Mucosa of descending colon (tissue), 3 donors: ENCODE results near the gene ADAM23. TPM values are rescaled to one million over a fixed set of nuclear protein-coding genes. Genes with fewer than 3 reads are reported as not detected.

ENCODE experiments used
- ATAC-seq: fragments of 200-7000 bp; cut with Tn5 transposase; one replicate; pipeline ENCODE4 v1.9.1; 2020; ENCODE audit warnings: mild to moderate bottlenecking, moderate library complexity
- DNase-seq, 3 donors: peaks; one replicate each; pipeline ENCODE4 v3.0.0-alpha.2; 2020
- H3K36me3 ChIP-seq: fragments of 200-600 bp; one replicate; pipeline ENCODE4 v1.8.0; 2021; ENCODE audit warnings: low read depth, mild to moderate bottlenecking
- H3K4me1 ChIP-seq: fragments of 200-600 bp; one replicate; pipeline ENCODE4 v1.8.0; 2021; ENCODE audit warnings: low read depth, mild to moderate bottlenecking
- H3K4me3 ChIP-seq: fragments of 200-600 bp; one replicate; pipeline ENCODE4 v1.8.0; 2021; ENCODE audit warnings: mild to moderate bottlenecking
- H3K9me3 ChIP-seq: fragments of 200-600 bp; one replicate; pipeline ENCODE4 v1.8.0; 2021; ENCODE audit warnings: mild to moderate bottlenecking
- intact Hi-C, 2 donors: fragments of 100-400 bp; cut with DNase I in 1 of 2; cut with micrococcal nuclease in 1 of 2; formaldehyde crosslinking; loops; one replicate each; pipeline versions ENCODE4 v1.11.0 to v1.11.1; 2022; cut with DNase I, micrococcal nuclease
- total RNA-seq, 3 donors: library from RNA; stranded (reverse); fragmentation: NEBNext Ultra II Directional in 2 of 3; extraction: Animal tissue kit (Norgen Biotek cat#: 25700) in 2 of 3; gene quantifications; one replicate each; pipeline versions ENCODE4 v1.2.1 to v1.2.4, GENCODE V29; 2021 to 2023
- TF ChIP-seq, protein P1 (sequence below): fragments of 200-600 bp; IDR thresholded peaks from one replicate; pipeline ENCODE4 v1.8.0; 2022; ENCODE audit warnings: antibody characterized with exemption, mild to moderate bottlenecking
- donor health status: DM: no; HTN: no; CAD: no; lungs with moderate emphysema.
- donor health status: DM: no; HTN: no; CAD: no.
- donor health status: DM: no; HTN: yes; CAD: no.

Gene ADAM23
- total RNA-seq, 3 donors from 2014 or later: 1.2 to 2.7 (median 1.4) TPM

DNA sequence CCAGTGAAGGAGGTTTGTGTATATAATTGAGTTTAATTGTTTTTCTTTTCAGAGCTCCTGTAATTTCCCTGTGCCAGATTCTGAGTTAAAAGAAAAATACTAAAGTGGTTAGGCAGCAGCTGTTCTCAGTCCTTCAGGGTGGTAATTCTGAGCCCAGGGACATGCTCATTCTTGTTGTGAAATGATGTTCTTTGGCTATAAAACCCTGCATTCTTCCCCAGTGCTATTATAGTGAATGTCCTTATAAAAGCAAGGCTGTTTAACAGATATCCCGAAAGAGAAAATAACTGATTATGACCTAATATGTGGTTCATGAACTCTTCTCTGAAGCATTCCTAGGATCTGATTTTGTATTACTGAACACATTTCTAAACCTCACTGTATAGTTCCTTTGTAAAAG lies 34.0 kb downstream of the ADAM23 start:
- intact Hi-C loops: no loop called here
- no peak for ATAC-seq
- Histone ChIP-seq H3K36me3 (no peaks in the 10 kb centered on the region), H3K9me3 (no peaks in the 10 kb centered on the region), H3K4me3 (no peak overlapping the region), H3K4me1 (no peaks in the 10 kb centered on the region)
- DNase-seq: no peak
- TF ChIP-seq, protein P1, sequence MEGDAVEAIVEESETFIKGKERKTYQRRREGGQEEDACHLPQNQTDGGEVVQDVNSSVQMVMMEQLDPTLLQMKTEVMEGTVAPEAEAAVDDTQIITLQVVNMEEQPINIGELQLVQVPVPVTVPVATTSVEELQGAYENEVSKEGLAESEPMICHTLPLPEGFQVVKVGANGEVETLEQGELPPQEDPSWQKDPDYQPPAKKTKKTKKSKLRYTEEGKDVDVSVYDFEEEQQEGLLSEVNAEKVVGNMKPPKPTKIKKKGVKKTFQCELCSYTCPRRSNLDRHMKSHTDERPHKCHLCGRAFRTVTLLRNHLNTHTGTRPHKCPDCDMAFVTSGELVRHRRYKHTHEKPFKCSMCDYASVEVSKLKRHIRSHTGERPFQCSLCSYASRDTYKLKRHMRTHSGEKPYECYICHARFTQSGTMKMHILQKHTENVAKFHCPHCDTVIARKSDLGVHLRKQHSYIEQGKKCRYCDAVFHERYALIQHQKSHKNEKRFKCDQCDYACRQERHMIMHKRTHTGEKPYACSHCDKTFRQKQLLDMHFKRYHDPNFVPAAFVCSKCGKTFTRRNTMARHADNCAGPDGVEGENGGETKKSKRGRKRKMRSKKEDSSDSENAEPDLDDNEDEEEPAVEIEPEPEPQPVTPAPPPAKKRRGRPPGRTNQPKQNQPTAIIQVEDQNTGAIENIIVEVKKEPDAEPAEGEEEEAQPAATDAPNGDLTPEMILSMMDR: no peak

- no peaks in the 10 kb centered on the region for H3K9me3 ChIP-seq
- ATAC-seq (no peak), DNase-seq (no peak)
- TF ChIP-seq, protein P1: no peak
- intact Hi-C loops: no loop called here
- no peaks in the 10 kb centered on the region for H3K4me1 ChIP-seq
- H3K4me3 ChIP-seq: no peak overlapping the region
- H3K36me3 ChIP-seq: no peaks in the 10 kb centered on the region
These were observed 35.0 kb downstream of the ADAM23 start for GRCh38 chr2:206478340-206478739.

DNA sequence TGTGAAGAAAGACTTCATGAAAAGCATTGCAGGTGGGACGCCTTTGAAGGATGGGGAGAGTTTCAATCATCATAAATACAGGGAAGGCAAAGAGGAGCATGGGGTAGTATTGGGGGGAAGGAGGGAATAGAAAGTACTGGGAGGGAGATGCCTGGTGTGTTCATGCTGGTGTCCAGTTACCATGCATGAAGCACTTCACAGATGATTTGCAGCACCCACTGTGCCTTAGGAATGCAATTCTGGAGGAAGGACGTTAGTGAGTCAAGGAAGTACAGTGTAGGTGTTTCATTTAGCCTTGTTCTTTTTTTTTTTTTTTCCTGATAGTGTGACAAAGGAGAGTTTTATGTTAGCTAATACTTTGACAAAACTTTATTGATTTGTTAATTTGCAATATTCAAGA lies 36.8 kb downstream of the ADAM23 start:
- H3K9me3 ChIP-seq: no peaks in the 10 kb centered on the region
- intact Hi-C loops: no loop called here
- ATAC-seq (no peak), DNase-seq (no peak)
- no peaks in the 10 kb centered on the region for H3K36me3 ChIP-seq
- TF ChIP-seq, protein P1: no peak
- no peak overlapping the region for H3K4me3 ChIP-seq
- no peaks in the 10 kb centered on the region for H3K4me1 ChIP-seq

GRCh38 chr2:206480620-206481019 lies 37.3 kb downstream of the ADAM23 start:
- intact Hi-C loops: no loop called here
- TF ChIP-seq, protein P1: no peak
- no peaks in the 10 kb centered on the region for H3K9me3 ChIP-seq
- no peak for ATAC-seq
- no peak for DNase-seq
- H3K4me1 ChIP-seq: no peaks in the 10 kb centered on the region
- no peak overlapping the region for H3K4me3 ChIP-seq
- H3K36me3 ChIP-seq: no peaks in the 10 kb centered on the region

- DNase-seq: no peak
- Histone ChIP-seq H3K36me3 (no peaks in the 10 kb centered on the region), H3K4me1 (no peaks in the 10 kb centered on the region), H3K4me3 (no peak overlapping the region), H3K9me3 (no peaks in the 10 kb centered on the region)
- intact Hi-C loops: no loop called here
- no peak for ATAC-seq
- TF ChIP-seq, protein P1: no peak
These were observed 37.7 kb downstream of the ADAM23 start for GRCh38 chr2:206481056-206481455.

DNA sequence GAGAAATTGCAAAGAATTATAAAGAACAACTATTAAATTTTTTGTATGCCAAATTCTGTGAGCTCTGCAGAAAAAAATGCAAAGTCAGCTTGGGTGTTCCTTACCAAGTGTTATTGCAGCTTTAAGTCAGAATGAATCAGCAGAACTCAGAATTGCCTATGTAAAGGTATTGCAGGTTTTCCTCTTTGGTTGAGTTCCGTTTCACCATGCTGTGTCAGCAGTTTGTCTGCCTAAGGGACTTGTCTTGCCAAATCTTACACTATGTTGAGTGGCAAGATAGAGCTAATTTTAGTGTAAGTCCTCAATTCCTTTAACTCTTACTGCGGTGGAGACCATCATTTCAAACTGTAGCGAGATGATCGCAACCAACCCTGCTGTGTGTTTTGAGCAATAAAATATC lies 38.8 kb downstream of the ADAM23 start:
- Histone ChIP-seq H3K9me3 (no peaks in the 10 kb centered on the region), H3K4me1 (no peaks in the 10 kb centered on the region), H3K36me3 (no peaks in the 10 kb centered on the region), H3K4me3 (no peak overlapping the region)
- TF ChIP-seq, protein P1: no peak
- ATAC-seq: no peak
- intact Hi-C loops: no loop called here
- DNase-seq: no peak
